K562 (cell line): ENCODE measurements around the gene GRHL3. TPM values are rescaled to one million over a fixed set of nuclear protein-coding genes. Genes with fewer than 3 reads are reported as not detected.

Experiments used
- CBFA2T2 ChIP-seq: fragments of 450-650 bp; conservative IDR thresholded peaks from 2 replicates; pipeline ENCODE4 v1.6.1; 2017; ENCODE audit warnings: mild to moderate bottlenecking
- SMC3 ChIP-seq: conservative IDR thresholded peaks from 2 replicates; pipeline ENCODE4 v1.6.1; 2011; ENCODE audit warnings: low read depth, low read length, improper control_type of control experiment; ENCODE audit not compliant: insufficient read depth
- ZBTB33 ChIP-seq: sonication (generic); formaldehyde crosslinking; IDR thresholded peaks from 2 replicates; pipeline ENCODE4 v1.8.1; 2023; ENCODE audit warnings: mild to moderate bottlenecking, missing genetic modification reagents
- ZNF740 ChIP-seq, 3 experiments: fragments of 200-800 bp in 1 of 3; sonication (Bioruptor generic) in 1 of 3; sonication (generic) in 1 of 3; formaldehyde crosslinking in 1 of 3; IDR thresholded peaks; 2 replicates each; pipeline versions ENCODE4 v1.6.1 to v1.8.0; 2016 to 2022; ENCODE audit warnings: mild to moderate bottlenecking in 2 of 3, missing compliant biosample characterization in 2 of 3, missing genetic modification characterization in 2 of 3, missing genetic modification reagents in 1 of 3
- polyA plus RNA-seq, 8 experiments: library from polyadenylated mRNA; depleted of rRNA in 4 of 8; stranded (reverse) in 5 of 8; unstranded in 3 of 8; fragments of >200 nt; fragmentation: Nextera tagmentation in 2 of 8; fragmentation: Illumina TruSeq in 1 of 8; extraction: Ambion mirVana in 2 of 8; extraction: Trizol in 1 of 8; gene quantifications; 2 replicates each; pipeline versions ENCODE4 v1.2.1 to v1.2.3, GENCODE V29; 2011 to 2014; ENCODE audit warnings: inconsistent platforms in 1 of 8, missing spikeins in 1 of 8
- total RNA-seq, 7 experiments: library from RNA; depleted of rRNA in 6 of 7; stranded (reverse); fragments of >200 nt in 6 of 7; fragmentation: Illumina TruSeq in 2 of 7; extraction: Trizol in 2 of 7; gene quantifications; 2 replicates each; pipeline versions ENCODE4 v1.2.1 to v1.2.3, GENCODE V29; 2011 to 2021; ENCODE audit warnings: low replicate concordance in 1 of 7
- TF ChIP-seq, protein P1 (sequence below): IDR thresholded peaks from 2 replicates; pipeline ENCODE4 v1.6.1; 2016; ENCODE audit warnings: missing genetic modification characterization, missing compliant biosample characterization
- TF ChIP-seq, protein P2 (sequence below): fragments of 450-650 bp; conservative IDR thresholded peaks from 2 replicates; pipeline ENCODE4 v1.6.1; 2016; ENCODE audit warnings: missing genetic modification characterization, low read depth, mild to moderate bottlenecking, control low read depth, missing compliant biosample characterization
- TF ChIP-seq, protein P3 (sequence below): fragments of 450-650 bp; IDR thresholded peaks from 2 replicates; pipeline ENCODE4 v1.6.1; 2017; ENCODE audit warnings: antibody characterized with exemption, mild to moderate bottlenecking
- TF ChIP-seq, protein P4 (sequence below), 3 experiments: IDR thresholded peaks in 2 of 3; conservative IDR thresholded peaks in 1 of 3; 2 replicates each; pipeline ENCODE4 v1.5.1; 2011 to 2012; ENCODE audit warnings: low read length in 3 of 3, mild to moderate bottlenecking in 3 of 3, control low read depth in 2 of 3, improper control_type of control experiment in 1 of 3, inconsistent platforms in 1 of 3, low read depth in 1 of 3, mixed read lengths in 1 of 3, moderate library complexity in 1 of 3; ENCODE audit not compliant: insufficient read depth in 2 of 3

GRHL3 gene
- total and polyA plus RNA-seq, 9 of the 15 experiments (the other 6 are each of a cell fraction or from before 2014, with no cell fraction given), result 0.01 to 0.04 TPM; not detected in 7

DNA sequence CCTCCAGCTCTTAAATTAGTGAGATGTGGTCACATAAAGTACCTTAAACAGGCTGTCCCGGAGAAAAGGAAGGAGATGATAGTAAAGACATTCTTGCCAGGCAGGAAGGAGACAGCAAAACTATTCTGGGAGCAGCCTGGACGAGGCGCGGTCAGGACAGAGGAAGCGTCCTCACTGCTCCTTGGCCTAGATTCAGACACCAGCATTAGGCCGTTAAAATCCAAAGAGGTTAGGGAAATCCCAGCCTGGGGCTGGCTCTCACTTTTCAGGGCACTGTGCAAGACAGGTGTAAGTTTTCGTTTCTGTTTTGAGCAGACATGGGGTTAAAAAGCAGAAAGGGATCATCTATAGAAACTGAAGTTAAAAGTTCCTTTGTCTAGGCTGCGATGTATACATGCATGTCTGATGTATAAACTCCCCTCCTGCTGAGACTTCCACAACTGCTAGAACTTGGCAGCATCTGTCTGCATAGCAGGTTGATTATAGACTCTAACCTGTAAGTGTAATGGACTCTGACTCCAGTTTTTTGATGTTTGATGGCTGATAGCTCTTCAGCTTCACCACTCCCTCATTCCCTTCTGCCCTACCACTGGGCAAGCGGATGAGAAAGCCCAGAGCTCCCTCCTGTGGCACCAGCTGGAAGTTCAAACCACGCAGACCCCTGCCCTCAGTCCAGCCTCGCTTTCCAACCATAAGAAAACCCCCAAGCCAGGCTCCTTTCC lies 72.9 kb downstream of the GRHL3 start (continued):
- no peak for TF ChIP-seq ZBTB33 (CRISPR knock-in tag)
- no peak for TF ChIP-seq CBFA2T2
- TF ChIP-seq ZNF740 (CRISPR knock-in tag; IDR thresholded peaks at IDR 0.05), result no peak
- no peak for TF ChIP-seq ZNF740 (tag; IDR thresholded peaks at IDR 0.05)
- TF ChIP-seq, protein P1, sequence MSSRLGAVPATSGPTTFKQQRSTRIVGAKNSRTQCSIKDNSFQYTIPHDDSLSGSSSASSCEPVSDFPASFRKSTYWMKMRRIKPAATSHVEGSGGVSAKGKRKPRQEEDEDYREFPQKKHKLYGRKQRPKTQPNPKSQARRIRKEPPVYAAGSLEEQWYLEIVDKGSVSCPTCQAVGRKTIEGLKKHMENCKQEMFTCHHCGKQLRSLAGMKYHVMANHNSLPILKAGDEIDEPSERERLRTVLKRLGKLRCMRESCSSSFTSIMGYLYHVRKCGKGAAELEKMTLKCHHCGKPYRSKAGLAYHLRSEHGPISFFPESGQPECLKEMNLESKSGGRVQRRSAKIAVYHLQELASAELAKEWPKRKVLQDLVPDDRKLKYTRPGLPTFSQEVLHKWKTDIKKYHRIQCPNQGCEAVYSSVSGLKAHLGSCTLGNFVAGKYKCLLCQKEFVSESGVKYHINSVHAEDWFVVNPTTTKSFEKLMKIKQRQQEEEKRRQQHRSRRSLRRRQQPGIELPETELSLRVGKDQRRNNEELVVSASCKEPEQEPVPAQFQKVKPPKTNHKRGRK (tag), result peak; percentile 24; the same call in 1 of the 2 replicates
- TF ChIP-seq, protein P2, sequence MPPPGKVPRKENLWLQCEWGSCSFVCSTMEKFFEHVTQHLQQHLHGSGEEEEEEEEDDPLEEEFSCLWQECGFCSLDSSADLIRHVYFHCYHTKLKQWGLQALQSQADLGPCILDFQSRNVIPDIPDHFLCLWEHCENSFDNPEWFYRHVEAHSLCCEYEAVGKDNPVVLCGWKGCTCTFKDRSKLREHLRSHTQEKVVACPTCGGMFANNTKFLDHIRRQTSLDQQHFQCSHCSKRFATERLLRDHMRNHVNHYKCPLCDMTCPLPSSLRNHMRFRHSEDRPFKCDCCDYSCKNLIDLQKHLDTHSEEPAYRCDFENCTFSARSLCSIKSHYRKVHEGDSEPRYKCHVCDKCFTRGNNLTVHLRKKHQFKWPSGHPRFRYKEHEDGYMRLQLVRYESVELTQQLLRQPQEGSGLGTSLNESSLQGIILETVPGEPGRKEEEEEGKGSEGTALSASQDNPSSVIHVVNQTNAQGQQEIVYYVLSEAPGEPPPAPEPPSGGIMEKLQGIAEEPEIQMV (tag), result no peak
- TF ChIP-seq SMC3, result peak; percentile 88
- TF ChIP-seq, protein P3, sequence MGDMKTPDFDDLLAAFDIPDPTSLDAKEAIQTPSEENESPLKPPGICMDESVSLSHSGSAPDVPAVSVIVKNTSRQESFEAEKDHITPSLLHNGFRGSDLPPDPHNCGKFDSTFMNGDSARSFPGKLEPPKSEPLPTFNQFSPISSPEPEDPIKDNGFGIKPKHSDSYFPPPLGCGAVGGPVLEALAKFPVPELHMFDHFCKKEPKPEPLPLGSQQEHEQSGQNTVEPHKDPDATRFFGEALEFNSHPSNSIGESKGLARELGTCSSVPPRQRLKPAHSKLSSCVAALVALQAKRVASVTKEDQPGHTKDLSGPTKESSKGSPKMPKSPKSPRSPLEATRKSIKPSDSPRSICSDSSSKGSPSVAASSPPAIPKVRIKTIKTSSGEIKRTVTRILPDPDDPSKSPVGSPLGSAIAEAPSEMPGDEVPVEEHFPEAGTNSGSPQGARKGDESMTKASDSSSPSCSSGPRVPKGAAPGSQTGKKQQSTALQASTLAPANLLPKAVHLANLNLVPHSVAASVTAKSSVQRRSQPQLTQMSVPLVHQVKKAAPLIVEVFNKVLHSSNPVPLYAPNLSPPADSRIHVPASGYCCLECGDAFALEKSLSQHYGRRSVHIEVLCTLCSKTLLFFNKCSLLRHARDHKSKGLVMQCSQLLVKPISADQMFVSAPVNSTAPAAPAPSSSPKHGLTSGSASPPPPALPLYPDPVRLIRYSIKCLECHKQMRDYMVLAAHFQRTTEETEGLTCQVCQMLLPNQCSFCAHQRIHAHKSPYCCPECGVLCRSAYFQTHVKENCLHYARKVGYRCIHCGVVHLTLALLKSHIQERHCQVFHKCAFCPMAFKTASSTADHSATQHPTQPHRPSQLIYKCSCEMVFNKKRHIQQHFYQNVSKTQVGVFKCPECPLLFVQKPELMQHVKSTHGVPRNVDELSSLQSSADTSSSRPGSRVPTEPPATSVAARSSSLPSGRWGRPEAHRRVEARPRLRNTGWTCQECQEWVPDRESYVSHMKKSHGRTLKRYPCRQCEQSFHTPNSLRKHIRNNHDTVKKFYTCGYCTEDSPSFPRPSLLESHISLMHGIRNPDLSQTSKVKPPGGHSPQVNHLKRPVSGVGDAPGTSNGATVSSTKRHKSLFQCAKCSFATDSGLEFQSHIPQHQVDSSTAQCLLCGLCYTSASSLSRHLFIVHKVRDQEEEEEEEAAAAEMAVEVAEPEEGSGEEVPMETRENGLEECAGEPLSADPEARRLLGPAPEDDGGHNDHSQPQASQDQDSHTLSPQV, result no peak
- TF ChIP-seq, protein P4, sequence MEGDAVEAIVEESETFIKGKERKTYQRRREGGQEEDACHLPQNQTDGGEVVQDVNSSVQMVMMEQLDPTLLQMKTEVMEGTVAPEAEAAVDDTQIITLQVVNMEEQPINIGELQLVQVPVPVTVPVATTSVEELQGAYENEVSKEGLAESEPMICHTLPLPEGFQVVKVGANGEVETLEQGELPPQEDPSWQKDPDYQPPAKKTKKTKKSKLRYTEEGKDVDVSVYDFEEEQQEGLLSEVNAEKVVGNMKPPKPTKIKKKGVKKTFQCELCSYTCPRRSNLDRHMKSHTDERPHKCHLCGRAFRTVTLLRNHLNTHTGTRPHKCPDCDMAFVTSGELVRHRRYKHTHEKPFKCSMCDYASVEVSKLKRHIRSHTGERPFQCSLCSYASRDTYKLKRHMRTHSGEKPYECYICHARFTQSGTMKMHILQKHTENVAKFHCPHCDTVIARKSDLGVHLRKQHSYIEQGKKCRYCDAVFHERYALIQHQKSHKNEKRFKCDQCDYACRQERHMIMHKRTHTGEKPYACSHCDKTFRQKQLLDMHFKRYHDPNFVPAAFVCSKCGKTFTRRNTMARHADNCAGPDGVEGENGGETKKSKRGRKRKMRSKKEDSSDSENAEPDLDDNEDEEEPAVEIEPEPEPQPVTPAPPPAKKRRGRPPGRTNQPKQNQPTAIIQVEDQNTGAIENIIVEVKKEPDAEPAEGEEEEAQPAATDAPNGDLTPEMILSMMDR (IDR thresholded peaks at IDR 0.05 in 2 of 3, conservative IDR thresholded peaks at IDR 0.05 in 1 of 3; ENCODE audit: insufficient read depth in 2 of 3, low read depth in 1 of 3, low read length in 3 of 3), result peak; percentile 86 to 90 (median 87)
